Endodermal cell (in vitro differentiated cells): ENCODE measurements around the gene ETNPPL. TPM values are rescaled to one million over a fixed set of nuclear protein-coding genes. Genes with fewer than 3 reads are reported as not detected.

Source experiments
- DNase-seq: peaks from one replicate; pipeline ENCODE4 v3.0.0-alpha.2; 2017
- H3K27ac ChIP-seq: 2 replicates; pipeline ENCODE4 v1.5.1; 2013; ENCODE audit warnings: mild to moderate bottlenecking, low read depth, low read length, moderate library complexity
- H3K27me3 ChIP-seq: 2 replicates; pipeline ENCODE4 v1.6.1; 2013; ENCODE audit warnings: mild to moderate bottlenecking, low read length, moderate library complexity; ENCODE audit not compliant: insufficient read depth, control insufficient read depth, poor library complexity, severe bottlenecking
- H3K36me3 ChIP-seq: 2 replicates; pipeline ENCODE4 v1.7.0; 2013; ENCODE audit warnings: mild to moderate bottlenecking, low read length, moderate library complexity; ENCODE audit not compliant: control insufficient read depth, insufficient read depth
- H3K4me1 ChIP-seq: one replicate; pipeline ENCODE4 v1.7.0; 2013; ENCODE audit warnings: low read length; ENCODE audit not compliant: control insufficient read depth, insufficient read depth
- H3K4me3 ChIP-seq: 2 replicates; pipeline ENCODE4 v1.5.1; 2013; ENCODE audit warnings: mild to moderate bottlenecking, low read length, moderate library complexity
- H3K9ac ChIP-seq: 2 replicates; pipeline ENCODE4 v1.6.1; 2013; ENCODE audit warnings: mild to moderate bottlenecking, low read length, moderate library complexity; ENCODE audit not compliant: poor library complexity, severe bottlenecking; ENCODE audit errors: extremely low read depth
- H3K9me3 ChIP-seq: 2 replicates; pipeline ENCODE4 v1.6.1; 2013; ENCODE audit warnings: mild to moderate bottlenecking, low read length, moderate library complexity; ENCODE audit not compliant: control insufficient read depth
- H3K27ac Mint-ChIP-seq: 2 replicates; pipeline ENCODE4 v1.8.0; 2020; ENCODE audit warnings: mixed read lengths
- H3K27me3 Mint-ChIP-seq: 2 replicates; pipeline ENCODE4 v1.8.0; 2021; ENCODE audit warnings: mild to moderate bottlenecking, mixed read lengths; ENCODE audit not compliant: insufficient read depth
- H3K36me3 Mint-ChIP-seq: 2 replicates; pipeline ENCODE4 v1.8.0; 2020; ENCODE audit warnings: low read depth, mixed read lengths
- H3K4me1 Mint-ChIP-seq: 2 replicates; pipeline ENCODE4 v1.8.0; 2020; ENCODE audit warnings: mixed read lengths
- H3K4me3 Mint-ChIP-seq: 2 replicates; pipeline ENCODE4 v1.8.0; 2020; ENCODE audit warnings: mild to moderate bottlenecking, moderate library complexity, mixed read lengths
- H3K9me3 Mint-ChIP-seq: 2 replicates; pipeline ENCODE4 v1.8.0; 2020; ENCODE audit warnings: mild to moderate bottlenecking, mixed read lengths
- CTCF ChIP-seq: fragments of 200-600 bp; sonication (generic); conservative IDR thresholded peaks from 2 replicates; pipeline ENCODE4 v1.5.0; 2021; ENCODE audit warnings: antibody characterized with exemption, mild to moderate bottlenecking
- WGBS, 2 experiments: methylation state at CpG; one replicate each; pipeline versions ENCODE4 v1.1.5 to v1.1.7; 2013; ENCODE audit warnings: missing lambda C conversion rate in 2 of 2, mixed read lengths in 1 of 2; ENCODE audit not compliant: insufficient coverage in 1 of 2, insufficient read length in 1 of 2; 5-methylcytosine and 5-hydroxymethylcytosine counted together
- total RNA-seq, 2 donors: library from RNA; stranded (reverse); fragmentation: NEBNext Ultra II Directional in 1 of 2; extraction: Animal tissue kit (Norgen Biotek cat#: 25700) in 1 of 2; gene quantifications; 2 replicates in 1 of 2; 3 replicates in 1 of 2; pipeline ENCODE4 v1.2.1, GENCODE V29; 2021

The ETNPPL gene
- total RNA-seq, 2 donors from 2014 or later = 9.6 to 13.2 TPM

- no peak for TF ChIP-seq CTCF
- Mint-ChIP-seq H3K4me3 (no peak overlapping the region), H3K4me1 (peaks cover 7% of the 10 kb centered on the region), H3K27me3 (no peaks in the 10 kb centered on the region), H3K27ac (no peak overlapping the region), H3K9me3 (peaks cover 5% of the 10 kb centered on the region), H3K36me3 (no peaks in the 10 kb centered on the region)
- Histone ChIP-seq H3K27me3 (no peaks in the 10 kb centered on the region), H3K9ac (no peak overlapping the region), H3K27ac (no peak overlapping the region), H3K36me3 (no peaks in the 10 kb centered on the region), H3K4me1 (no peaks in the 10 kb centered on the region), H3K4me3 (no peak overlapping the region), H3K9me3 (peaks cover 1% of the 10 kb centered on the region)
- 91 to 94% methylated on average over 7 of the region's 7 CpGs for WGBS, 2 experiments
- DNase-seq = no peak
Observed at GRCh38 chr4:108772402-108772801, 9.5 kb upstream of the ETNPPL start.

GRCh38 chr4:108766058-108766457 lies 3.2 kb upstream of the ETNPPL start:
- DNase-seq = no peak
- WGBS, 2 experiments = 93 to 97% methylated on average over 3 of the region's 3 CpGs
- Mint-ChIP-seq H3K9me3 (peaks cover 40% of the 10 kb centered on the region), H3K4me1 (peaks cover 20% of the 10 kb centered on the region), H3K36me3 (peaks cover 2% of the 10 kb centered on the region), H3K27ac (no peak overlapping the region), H3K4me3 (no peak overlapping the region), H3K27me3 (peaks cover 23% of the 10 kb centered on the region)
- TF ChIP-seq CTCF = no peak
- Histone ChIP-seq H3K4me1 (no peaks in the 10 kb centered on the region), H3K9ac (no peak overlapping the region), H3K27ac (no peak overlapping the region), H3K27me3 (peaks cover 15% of the 10 kb centered on the region), H3K4me3 (peak overlapping the region; percentile 68), H3K9me3 (peaks cover 30% of the 10 kb centered on the region), H3K36me3 (no peaks in the 10 kb centered on the region)

- H3K27me3 ChIP-seq = peaks cover 20% of the 10 kb centered on the region
- Mint-ChIP-seq H3K27me3 (peaks cover 31% of the 10 kb centered on the region), H3K27ac (no peak overlapping the region), H3K36me3 (peaks cover 5% of the 10 kb centered on the region), H3K4me1 (peaks cover 13% of the 10 kb centered on the region), H3K9me3 (peaks cover 40% of the 10 kb centered on the region), H3K4me3 (no peak overlapping the region)
- H3K9ac ChIP-seq = no peak overlapping the region
- no peaks in the 10 kb centered on the region for H3K36me3 ChIP-seq
- WGBS, 2 experiments = 100% methylated on average over 4 of the region's 4 CpGs; no CpG with 5 or more reads in 1 of the 2 experiments
- no peak for TF ChIP-seq CTCF
- H3K4me1 ChIP-seq = no peaks in the 10 kb centered on the region
- no peak overlapping the region for H3K27ac ChIP-seq
- H3K4me3 ChIP-seq = no peak overlapping the region
- peaks cover 30% of the 10 kb centered on the region for H3K9me3 ChIP-seq
- DNase-seq = no peak
Observed at GRCh38 chr4:108763986-108764385, 1.1 kb upstream of the ETNPPL start.
